ENCODE measurements around the gene TRIM69.

The TRIM69 gene

DNA sequence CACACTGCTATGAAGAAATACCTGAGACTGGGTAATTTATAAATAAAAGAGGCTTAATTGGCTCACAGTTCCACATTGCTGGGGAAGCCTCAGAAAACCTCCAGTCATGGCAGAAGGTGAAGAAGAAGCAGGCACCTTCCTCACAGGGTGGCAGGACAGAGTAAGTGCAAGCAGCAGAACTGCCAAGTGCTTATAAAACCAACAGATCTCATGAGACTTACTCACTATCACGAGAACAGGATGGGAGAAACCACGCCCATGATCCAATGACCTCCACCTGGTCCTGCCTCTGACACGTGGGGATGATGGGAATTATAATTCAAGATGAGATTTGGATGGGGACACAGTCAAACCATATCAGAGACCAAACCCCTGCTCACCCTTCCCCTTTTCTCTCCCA, 75.0 kb downstream of the TRIM69 start:
- no peak for DNase-seq

DNA sequence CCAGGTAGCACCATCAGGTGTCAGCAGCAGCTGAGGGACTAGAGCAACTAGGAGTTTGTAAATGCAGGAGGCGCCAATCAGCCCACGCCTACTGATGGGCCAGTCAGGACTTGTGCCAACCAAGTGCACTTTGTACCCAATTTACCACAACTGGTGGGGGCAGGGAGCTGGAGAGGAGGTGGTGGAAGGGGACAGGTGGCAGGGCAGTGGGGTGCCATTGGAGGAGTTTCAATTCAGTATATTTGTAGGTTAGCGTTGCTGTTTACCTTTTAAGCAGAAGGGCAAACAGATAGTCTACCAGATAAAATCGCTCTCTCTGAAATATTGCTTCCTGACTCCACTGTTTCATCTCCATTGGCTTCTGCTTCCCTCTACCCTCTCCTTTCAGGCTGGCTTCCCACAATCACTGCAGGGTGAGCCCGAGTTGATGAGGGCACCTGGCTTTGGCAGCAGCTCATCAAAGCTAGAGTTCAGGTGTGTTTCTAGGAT, 75.7 kb downstream of the TRIM69 start:
- DNase-seq = no peak

DNA sequence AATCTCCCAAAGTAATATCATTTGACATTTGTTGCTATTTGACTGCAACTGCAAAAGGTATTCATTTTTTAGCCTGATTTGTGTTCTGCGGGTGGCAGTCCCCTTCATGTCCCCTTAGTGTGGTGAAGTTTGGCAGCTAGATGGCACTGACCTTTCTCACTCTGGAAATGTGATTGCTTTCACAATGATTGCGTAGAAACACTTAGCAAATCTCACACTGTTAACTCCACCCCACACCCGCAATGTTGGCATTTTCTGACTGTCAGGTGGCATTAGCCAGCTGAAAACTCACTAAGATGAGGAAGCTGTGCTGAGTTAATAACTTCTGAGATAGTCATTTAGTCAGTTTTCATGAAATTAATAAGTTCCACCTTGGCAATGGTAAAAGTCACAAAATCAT, 76.9 kb downstream of the TRIM69 start:
- no peak for DNase-seq
